Activated CD8-positive, alpha-beta memory T cell treated with anti-CD3 and anti-CD28 coated beads for 48 hours (primary cell): Measurements from ENCODE around the gene APP.

Experiments
- DNase-seq, 3 experiments: peaks; one replicate each; pipeline ENCODE4 v3.0.0-alpha.2; 2020; ENCODE audit warnings: low read depth in 2 of 3, low spot score in 2 of 3

Gene APP

DNA sequence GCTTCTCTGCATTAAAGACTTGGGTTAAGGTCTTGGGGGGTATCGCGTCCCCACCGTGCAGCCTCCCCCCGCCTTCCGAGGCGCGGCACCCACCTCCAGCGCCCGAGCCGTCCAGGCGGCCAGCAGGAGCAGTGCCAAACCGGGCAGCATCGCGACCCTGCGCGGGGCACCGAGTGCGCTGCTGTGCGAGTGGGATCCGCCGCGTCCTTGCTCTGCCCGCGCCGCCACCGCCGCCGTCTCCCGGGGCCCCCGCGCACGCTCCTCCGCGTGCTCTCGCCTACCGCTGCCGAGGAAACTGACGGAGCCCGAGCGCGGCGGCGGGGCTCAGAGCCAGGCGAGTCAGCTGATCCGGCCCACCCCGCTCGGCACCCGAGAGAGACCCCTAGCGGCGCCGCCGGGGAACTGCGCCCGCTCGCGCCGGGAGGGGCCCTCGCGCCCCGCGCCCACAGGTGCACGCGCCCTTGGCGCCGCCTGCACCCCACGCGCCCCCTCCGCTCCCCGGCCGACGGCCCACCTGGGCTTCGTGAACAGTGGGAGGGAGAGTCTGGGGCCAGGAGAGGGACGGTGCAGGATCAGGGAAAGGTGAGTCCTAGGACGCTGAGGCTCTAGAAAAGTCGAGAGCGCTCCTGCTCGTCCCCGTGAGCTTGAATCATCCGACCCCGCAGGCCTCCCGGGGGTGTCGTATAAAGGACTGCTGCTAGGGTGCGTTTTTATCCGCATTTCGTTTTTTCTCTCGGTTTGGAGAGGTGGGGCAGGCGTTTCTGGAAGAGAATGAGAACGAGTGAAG is at the start of gene APP:
Gene APP, minus strand, starts transcription at position 300 of the 787 bp plus-strand sequence. Its CDS starts 150 bp downstream, at position 150.
- DNase-seq: peak; percentile 69 to 82 (median 80)

DNA sequence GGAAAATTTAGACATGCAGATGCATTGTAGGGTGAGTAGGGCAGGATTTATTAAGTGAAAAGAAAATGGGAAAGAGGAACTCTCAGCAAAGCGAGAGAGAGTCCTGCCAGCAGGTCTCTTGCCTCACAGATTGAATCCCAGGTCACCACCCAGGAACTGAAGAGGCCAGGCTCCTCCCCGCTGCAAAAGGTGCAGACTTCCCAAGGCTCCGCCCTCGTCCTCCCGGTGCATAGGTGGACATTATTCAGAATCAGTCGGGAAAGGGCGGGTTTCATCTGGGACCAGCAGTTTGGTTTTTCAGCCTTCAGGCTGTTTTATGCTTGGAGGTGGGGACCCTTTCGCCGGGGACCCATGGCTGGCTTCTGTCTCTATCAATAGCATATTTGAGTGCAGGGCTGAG is 41.6 kb upstream of the APP start:
- DNase-seq: no peak

DNA sequence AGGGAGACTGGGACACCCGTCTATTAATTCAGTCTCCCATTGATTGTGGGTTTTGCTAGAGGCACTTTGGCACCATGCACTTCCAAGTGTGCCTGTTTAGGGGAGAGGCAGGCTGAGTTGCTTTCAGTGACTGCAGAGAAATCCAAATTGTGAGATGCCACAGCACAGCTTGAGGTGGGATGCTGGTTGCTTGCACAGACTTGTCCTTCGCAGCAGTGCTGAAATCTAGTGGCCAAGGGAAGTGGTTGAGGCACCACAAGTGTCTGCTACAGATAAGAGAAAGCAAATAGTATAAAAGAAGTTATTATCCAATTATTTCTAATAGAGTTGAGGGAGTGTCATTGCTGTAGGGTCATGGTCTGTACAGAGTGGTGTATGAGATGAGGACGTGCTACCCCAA is 40.0 kb upstream of the APP start:
- no peak for DNase-seq

DNA sequence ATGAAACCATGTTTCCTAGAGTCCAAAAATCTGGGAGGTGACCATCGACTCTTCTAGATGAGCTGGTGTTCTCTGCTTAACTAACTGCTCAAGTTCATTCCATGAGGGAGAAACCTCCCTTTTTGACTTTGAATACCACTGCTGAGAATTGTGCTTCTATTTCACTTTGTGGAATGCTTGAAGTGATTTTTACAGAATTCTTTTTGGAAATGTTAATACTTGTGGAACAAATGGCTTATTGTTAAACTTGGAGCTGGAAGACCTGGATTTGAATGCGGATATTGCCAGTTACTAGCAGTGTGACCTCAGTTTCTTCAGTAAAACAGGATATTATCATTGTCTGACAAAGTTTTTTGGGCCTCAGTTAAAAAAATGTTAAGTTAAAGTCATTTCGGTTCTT is 36.5 kb upstream of the APP start:
- DNase-seq: no peak

DNA sequence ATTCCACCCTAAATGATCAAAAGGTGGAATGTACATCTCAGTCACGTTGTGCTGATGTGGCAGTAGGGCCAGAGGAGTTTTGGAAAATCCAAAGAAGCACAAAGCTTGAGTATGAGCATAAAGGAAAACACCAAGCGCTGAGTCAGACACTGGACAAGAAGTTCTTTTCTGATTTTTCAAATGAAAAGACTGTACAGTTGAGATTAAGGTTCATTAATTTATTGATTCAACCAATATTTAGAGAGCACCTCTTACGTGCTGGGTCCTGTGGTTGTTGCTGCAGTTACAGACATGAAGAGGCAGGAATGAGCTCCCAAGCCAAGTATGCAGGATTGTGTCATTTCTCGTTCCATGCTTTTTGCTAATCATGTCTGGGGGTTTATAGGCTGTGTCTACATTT is 28.9 kb upstream of the APP start:
- no peak for DNase-seq

DNA sequence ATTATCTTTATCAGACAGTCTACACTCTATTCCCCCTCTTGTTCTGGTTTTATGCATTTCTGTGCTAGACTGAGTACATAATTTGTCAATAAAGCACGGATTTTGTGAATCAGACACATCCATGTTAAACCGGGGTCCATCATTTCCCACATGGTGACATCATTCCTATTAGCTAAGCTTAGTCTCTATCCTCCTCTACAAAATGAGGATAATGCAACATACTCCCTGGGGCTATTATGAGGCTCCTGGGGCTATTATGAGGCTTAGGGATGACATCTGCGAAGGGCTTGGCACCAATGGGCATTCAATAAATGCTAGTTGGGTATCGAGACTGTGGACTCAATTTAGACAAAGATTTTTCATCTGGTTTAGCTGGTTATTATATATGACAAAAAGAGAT is 25.1 kb upstream of the APP start:
- no peak for DNase-seq

DNA sequence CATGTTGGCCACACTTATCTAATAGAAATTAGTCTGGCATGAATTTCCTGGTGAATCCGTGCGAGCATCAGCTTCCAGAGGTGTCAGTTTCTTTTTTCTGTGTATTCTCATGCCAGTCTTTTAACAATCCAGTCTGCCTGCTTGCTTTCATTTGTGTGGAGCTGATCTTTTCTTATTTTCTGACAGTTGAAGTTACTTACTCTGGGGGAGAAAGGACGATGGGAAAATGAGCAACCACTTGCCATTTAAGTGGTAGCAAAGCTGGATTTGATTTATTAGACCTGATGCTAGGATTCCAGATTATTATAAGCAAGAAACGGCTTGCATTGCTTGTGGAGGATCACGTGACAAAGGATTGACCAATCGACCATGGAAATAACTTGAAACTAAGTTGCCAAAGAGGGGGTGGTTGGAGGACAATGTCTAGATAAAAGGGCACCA is 24.3 kb upstream of the APP start:
- DNase-seq: no peak

DNA sequence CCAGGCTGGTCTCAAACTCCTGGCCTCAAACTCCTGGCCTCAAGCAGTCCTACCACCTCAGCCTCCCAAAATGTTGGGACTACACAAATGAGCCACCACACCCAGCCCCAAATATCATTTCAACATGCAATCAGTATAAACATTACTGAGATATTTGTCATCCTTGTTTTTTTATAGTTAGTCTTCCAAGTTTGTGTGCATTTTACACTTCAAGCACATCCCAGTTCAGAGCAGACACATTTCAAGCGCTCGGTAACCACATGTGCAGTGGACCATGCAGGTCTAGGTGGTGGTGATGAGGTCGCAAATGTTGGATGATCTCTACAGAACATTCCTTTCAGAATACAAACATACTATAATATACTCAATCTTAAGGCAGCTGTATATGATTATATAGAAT is 23.8 kb upstream of the APP start:
- DNase-seq: no peak

DNA sequence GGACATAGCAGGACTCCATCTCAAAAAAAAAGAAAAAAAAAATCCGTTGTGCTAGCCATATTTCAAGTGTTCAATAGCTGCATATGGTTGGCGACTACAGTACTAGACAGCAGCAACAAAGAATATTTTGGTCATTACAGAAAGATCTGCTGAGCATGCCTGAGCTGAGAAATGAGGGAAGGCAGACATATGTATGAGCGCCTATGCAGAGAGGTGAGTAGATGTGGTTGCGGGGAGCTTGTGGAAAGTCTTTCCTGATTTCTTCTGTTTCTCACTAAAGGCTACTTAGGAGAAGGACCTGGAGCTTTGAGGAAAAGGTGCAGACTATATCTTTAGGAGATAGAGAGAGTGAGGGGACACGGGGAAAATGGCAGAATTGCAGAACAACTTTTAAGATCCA is 21.0 kb upstream of the APP start:
- no peak for DNase-seq

DNA sequence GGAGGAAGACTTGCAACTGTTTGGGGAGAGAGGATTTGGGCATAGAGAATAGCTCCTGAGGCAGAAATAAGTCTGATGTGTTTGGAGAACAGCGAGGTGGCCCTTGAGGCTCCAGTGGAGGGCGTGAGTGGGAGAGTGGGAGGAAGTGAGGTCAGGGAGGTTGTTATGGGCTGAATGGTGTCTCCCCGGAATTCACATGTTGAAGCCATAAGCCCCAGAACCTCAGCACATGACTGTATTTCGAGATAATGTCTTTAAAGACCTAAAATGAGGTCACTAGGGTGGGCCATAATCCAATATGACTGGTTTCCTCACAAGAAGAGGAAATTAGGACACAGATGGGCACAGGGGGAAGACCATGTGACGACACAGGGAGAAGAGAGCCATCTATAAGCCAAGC is 17.9 kb upstream of the APP start:
- no peak for DNase-seq

DNA sequence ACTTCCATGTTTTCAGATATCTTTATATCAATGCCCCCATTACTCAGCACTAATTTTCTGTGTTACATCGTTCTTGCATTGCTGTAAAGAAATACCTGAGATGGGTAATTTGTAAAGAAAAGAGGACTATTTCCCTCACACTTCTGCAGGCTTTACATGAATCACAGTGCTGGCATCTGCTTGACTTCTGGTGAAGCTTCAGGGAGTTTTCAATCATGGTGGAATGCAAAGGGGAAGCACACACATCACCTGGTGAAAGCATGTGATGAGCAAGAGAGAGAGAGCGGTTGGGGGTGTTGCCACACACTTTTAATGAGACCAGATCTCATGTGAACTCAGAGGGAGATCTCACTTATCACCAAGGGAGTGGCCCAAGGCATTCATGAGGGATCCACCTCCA is 14.9 kb upstream of the APP start:
- DNase-seq: no peak

DNA sequence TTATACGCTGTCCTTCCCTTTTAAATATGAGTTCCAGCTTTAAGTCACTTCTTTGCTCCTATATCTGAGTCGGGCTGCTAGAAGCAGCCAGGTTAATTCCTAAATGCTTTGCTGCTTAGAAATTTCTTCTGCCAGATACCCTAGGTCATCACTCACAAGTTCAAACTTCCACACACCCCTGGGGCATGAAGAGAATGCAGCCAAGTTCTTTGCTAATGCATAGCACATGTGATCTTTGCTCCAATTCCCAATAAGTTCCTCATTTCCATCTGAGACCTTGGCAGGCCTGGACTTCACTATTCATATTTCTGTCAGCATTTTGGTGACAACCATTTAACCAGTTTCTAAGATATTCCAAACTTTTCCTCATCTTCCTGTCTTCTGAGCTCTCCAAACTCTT is 14.5 kb upstream of the APP start:
- no peak for DNase-seq

DNA sequence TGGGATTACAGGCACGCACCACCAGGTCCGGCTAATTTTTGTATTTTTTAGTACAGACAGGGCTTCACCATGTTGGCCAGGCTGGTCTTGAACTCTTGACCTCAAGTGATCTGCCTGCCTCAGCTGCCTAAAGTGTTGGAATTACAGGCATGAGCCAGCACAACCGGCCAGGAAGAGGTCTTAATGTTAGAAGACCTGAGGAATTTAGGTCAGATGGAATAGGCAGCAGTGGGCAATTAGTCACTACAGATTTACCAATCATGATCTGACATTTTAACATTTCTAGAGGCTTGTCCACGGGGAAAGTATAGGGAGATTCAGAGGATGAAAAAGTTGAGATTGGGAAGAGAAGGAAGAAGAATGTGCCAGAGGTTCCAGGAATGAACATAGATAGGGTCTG is 8.9 kb upstream of the APP start:
- DNase-seq: no peak

DNA sequence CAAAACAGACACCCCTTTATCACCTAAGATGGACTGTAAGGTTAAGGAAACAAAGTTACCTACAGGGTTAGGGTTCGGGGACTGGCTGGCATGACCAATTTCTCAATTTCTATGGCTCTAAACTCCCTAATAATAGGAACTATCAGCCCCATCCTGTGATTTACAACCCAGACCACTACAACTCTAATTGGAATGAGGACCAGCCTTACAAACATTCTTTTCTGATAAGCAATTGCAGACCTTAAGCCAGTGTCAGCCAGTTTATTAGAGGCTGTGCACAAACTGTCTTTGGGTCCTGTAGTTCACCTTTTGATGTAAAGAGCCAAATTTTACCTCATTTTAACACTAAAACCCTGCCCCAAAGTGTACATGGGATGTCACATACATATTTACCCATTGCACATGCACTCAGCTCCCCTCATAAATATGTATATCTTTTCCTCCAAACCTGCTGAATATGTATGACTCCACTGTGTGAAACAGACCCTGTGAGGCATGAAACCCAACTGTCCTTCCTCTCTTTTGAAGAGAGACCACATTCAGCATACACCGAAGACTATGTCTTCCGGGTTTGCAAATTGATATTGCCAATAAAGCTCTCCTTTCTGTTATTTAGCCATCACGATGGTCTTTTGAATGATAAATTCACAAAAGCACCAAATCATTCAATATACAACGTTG is 7.3 kb upstream of the APP start:
- no peak for DNase-seq

DNA sequence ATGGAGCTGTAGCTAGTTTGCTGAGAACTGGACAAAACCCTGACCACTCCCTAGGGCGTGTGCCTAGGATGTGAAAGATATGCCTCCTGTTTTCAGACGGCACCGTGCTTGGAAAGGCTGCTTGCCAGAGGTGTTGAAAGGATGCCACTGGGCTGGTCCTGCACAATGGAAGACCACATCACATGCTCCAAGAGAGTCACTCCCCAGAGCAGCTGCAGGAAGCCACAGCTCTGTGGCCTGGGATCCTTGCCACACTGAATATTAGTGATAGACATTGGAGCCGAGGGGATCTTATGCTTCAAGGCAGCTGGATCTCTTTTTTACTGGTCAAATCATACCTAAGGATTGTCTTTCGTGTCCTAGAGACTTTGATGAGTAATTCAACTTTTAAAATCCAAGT is 6.6 kb upstream of the APP start:
- no peak for DNase-seq

DNA sequence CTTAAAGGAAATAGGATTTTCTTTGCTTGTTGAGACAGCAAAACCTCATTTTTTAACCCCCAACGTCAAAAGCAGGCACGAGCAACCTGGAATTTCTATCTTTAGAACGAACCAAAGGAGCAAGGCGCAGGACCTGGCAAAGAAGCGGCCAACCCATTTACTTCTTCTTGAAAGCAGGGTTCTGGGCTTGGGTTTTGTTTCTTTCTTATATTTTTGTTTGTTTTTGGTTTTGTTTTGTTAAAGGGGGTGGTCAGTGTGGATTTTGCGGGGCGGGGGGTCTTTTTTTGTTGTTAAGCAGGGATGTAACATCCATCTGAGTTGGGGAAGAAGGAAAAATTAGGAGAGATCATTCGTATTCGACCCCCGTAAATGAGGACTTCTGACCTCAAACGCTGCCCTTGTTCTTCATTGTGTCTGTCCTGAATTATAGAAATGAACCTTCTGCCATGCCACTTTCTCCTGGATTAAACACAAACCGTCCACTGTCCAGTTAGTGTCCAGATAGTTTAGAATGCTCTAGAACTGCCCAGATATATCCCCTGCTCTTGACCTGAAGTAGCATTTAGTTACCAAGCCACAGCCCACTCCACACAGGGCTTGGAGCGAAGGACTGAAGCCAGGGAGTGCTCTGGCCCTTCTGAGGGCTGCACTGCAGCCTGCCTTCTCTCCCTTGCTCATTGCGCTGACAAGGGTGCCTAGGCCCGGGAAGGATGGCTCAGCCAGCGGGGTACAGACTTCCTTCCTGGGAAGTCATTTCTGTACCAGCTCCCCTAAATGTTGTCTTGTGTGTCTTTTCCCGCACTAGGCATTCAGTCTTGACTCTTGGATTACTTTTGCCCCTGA is 909 bp upstream of the APP start:
- DNase-seq: no peak

DNA sequence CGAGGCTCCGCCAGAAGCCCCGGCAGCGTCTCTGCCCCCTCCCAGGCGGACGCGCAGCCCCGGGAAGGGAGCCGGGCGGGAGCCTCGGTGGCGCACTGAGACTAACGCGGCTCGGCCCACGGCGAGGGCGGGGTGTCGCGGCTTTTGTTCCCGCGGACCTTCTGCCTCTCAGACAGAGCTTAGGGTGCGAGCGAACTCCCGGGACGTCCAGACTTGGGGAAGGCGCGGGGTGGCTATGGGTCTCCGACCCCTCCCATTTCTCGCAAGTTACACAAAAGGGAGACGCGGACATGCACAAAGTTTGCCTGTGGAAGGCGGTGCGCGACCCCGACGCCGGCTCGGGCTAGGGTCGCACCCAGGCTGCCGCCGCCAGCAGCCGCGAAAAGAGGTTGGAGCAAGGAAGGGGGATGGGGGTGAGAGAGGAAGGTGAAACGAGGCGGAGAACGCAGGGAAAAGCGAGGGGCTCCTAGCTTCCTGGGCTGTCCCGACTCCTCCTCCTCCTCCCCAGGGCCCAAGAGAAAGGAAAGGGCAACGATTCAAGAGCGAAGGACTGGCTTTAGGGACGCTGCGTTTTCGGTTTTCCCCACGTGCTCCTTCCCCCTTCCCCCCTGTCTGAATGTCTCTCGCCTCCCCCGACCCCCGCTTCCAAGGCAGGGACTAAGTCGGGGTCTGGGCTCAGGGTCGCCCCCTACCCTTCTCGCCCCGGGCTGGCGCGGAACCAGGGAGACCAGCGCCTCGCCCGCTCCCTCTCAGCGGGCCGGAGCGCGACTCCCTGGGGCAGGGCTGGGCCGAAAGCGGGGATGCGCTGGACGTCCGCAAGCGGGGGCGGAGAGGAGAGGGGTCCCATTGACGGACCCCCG is 729 bp downstream of the APP start:
- DNase-seq: peak; percentile 6 to 19 (median 12)

DNA sequence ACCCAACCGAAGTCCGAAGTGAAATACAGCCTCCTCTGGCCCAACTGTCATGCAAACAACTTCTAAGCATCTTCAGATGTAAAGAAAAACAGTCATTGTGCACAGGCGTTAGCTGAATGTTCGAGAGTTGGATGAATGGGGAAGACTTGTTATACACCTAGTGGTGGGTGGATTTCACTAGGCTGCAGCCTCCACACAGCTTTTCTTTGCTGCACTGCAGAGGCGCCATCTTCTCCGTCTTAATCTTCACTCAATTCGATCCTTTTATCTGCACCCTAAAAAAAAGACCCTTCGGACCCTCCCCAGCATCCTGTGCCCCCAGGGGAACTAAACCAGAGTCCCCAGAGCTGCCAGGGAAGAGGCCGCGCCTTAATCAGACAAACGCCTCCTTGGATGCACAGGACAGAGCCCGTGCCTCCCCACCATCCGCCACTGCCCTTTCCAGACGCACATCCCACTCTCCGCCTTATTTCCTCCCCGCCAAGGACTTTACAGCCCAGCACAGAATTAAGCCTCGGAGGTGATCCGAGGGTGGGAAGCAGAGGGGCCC is 1.4 kb downstream of the APP start:
- peak in 1 of 3 experiments; percentile 3 for DNase-seq

DNA sequence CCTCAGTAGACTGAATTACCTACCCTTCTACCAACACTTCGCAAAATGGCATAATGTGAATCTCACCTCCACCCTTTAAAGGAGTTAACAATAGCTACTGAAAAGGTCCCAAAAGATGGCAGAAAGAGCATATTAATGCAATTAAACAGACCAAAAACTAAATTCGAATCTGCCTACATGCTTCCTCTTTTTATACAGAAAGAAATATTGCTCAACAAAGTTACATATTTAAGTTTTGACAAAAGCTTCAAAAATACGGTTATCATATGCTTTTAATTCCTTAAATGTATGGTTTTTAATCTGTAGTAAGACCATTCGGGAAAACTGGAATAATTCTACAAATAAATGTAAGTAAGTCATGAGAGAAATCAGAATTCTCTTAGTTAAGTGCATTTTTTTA is 2.2 kb downstream of the APP start:
- DNase-seq: no peak

DNA sequence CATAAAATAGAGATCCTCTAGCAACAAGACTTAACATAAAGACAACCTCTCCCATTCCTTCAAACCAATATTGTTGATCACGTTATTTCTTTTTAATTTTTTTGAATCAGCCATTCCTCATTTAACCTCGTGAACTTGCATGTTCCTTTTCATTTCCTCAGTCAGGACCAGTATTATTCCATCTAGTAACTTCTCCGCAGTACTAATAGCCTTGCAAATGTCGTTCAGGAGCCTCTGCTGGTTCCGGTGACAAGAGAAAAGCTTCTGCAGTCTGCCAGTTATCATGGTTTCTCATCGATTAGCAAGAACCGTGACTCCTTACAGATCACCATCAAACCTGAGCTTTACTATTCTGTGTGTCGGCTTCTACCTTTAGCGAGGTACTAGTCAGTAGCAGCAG is 3.0 kb downstream of the APP start:
- DNase-seq: no peak

DNA sequence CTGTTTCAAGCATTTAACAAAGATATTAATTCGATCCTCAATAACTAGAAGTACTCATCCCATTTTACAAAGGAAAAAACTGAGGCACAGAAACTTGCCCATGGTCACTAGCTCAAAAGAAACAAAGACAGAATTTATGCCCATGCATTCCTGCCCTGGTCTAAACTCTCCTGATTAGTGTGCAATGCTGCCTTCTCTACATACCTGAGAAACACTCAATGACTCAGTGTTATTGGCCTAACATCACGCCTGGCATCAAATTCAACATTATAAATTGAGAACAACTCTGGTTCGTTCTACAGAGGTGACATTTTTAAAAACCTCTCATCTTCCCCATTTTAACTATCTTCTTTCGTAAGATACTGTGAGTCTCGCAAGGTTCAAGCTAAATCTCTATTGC is 5.2 kb downstream of the APP start:
- DNase-seq: no peak
